T-cell (primary cell): ENCODE measurements around the gene WDFY1. TPM values are rescaled to one million over a fixed set of nuclear protein-coding genes. Genes with fewer than 3 reads are reported as not detected.
"Not testable (repeated sequence)": the region's sequence is repeated elsewhere in the genome, so short reads cannot be mapped to it uniquely, and the experiment has no call there.

Experiments
- ATAC-seq, 4 experiments: fragments of 200-7000 bp in 3 of 4; fragments of 150-1000 bp in 1 of 4; cut with Tn5 transposase; replicated peaks in 1 of 4; 1 replicate in 3 of 4; 2 replicates in 1 of 4; pipeline ENCODE4 v1.10.0; 2021; ENCODE audit warnings: moderate library complexity in 3 of 4, mild to moderate bottlenecking in 2 of 4, moderate number of reproducible peaks in 1 of 4
- CTCF ChIA-PET, 2 donors: fragments of 300-600 bp; sonication (Branson Sonifier 250); formaldehyde crosslinking; loops; one replicate each; lab custom pipeline; 2022; ENCODE audit warnings: antibody characterized with exemption in 2 of 2; lab: Charles Lee
- POLR2A ChIA-PET, 2 donors: fragments of 300-600 bp; sonication (Branson Sonifier 250); formaldehyde crosslinking; loops; one replicate each; lab custom pipeline; 2022; ENCODE audit warnings: antibody characterized with exemption in 2 of 2; lab: Charles Lee
- DNase-seq, 35 experiments: peaks; one replicate each; pipeline versions ENCODE4 v3.0.0 to v3.0.0-alpha.2; 2013 to 2023
- H3K27ac ChIP-seq: one replicate; pipeline ENCODE4 v1.5.1; 2013; ENCODE audit warnings: low read length
- H3K27me3 ChIP-seq, 2 experiments: replicated peaks in 1 of 2; 1 replicate in 1 of 2; 2 replicates in 1 of 2; pipeline versions ENCODE4 v1.6.1 to v1.7.0; 2013; ENCODE audit warnings: low read length in 1 of 2, mixed read lengths in 1 of 2; ENCODE audit not compliant: control insufficient read depth in 2 of 2, insufficient read depth in 2 of 2; ENCODE audit errors: extremely low read depth in 1 of 2
- H3K36me3 ChIP-seq, 2 donors: 1 replicate in 1 of 2; 2 replicates in 1 of 2; pipeline versions ENCODE4 v1.6.1 to v1.7.0; 2013; ENCODE audit warnings: low read length in 1 of 2; ENCODE audit not compliant: control insufficient read depth in 2 of 2, insufficient read depth in 1 of 2; ENCODE audit errors: extremely low read depth in 1 of 2
- H3K4me1 ChIP-seq, 2 experiments: 1 replicate in 1 of 2; 2 replicates in 1 of 2; pipeline versions ENCODE4 v1.6.1 to v1.7.0; 2013; ENCODE audit warnings: low read length in 2 of 2, mixed read lengths in 1 of 2; ENCODE audit not compliant: insufficient read depth in 2 of 2, control insufficient read depth in 1 of 2; ENCODE audit errors: extremely low read depth in 1 of 2
- H3K4me3 ChIP-seq, 2 donors: 1 replicate in 1 of 2; 2 replicates in 1 of 2; pipeline versions ENCODE4 v1.5.1 to v1.7.0; 2013; ENCODE audit warnings: mild to moderate bottlenecking in 2 of 2, low read length in 1 of 2, moderate library complexity in 1 of 2; ENCODE audit not compliant: control insufficient read depth in 1 of 2; ENCODE audit errors: extremely low read depth in 1 of 2
- H3K9me3 ChIP-seq: 2 replicates; pipeline ENCODE4 v1.7.0; 2013
- H3K27ac Mint-ChIP-seq, 2 donors: one replicate each; pipeline ENCODE4 v1.8.0; 2020 to 2021; ENCODE audit warnings: mild to moderate bottlenecking in 2 of 2, mixed read lengths in 2 of 2
- H3K27me3 Mint-ChIP-seq, 2 donors: one replicate each; pipeline ENCODE4 v1.8.0; 2021 to 2022; ENCODE audit warnings: mixed read lengths in 2 of 2
- H3K36me3 Mint-ChIP-seq: one replicate; pipeline ENCODE4 v1.8.0; 2021; ENCODE audit warnings: mixed read lengths
- H3K4me1 Mint-ChIP-seq, 3 donors: one replicate each; pipeline ENCODE4 v1.8.0; 2020 to 2022; ENCODE audit warnings: mixed read lengths in 3 of 3, mild to moderate bottlenecking in 1 of 3
- H3K4me3 Mint-ChIP-seq, 3 donors: one replicate each; pipeline ENCODE4 v1.8.0; 2020 to 2022; ENCODE audit warnings: mild to moderate bottlenecking in 3 of 3, mixed read lengths in 3 of 3, moderate library complexity in 3 of 3
- H3K9me3 Mint-ChIP-seq, 3 donors: one replicate each; pipeline ENCODE4 v1.8.0; 2020 to 2022; ENCODE audit warnings: mixed read lengths in 3 of 3
- WGBS: methylation state at CpG from one replicate; pipeline ENCODE4 v1.1.5; 2013; ENCODE audit warnings: missing lambda C conversion rate; ENCODE audit not compliant: insufficient coverage; 5-methylcytosine and 5-hydroxymethylcytosine counted together
- total RNA-seq, 35 experiments: library from RNA in 6 of 35; stranded (reverse) in 6 of 35; fragments of 120-200 nt in 1 of 35; gene quantifications; one replicate each; pipeline versions ENCODE4 v1.2.1 to v1.2.4 and lab custom pipeline; 2013 to 2026

The WDFY1 gene
- total RNA-seq, 5 donors from 2014 or later (not counting 1 experiment from before 2014, with no cell fraction given): 27.5 to 45.2 (median 36.6) TPM

GRCh38 chr2:223939438-223939837, 5.7 kb downstream of the WDFY1 start:
- peaks cover 72 to 76% (median 73%) of the 10 kb centered on the region in 3 donors for H3K4me1 Mint-ChIP-seq
- H3K36me3 ChIP-seq, H3K27ac ChIP-seq, H3K4me3 Mint-ChIP-seq, H3K27me3 ChIP-seq, POLR2A ChIA-PET, H3K9me3 ChIP-seq, ATAC-seq, CTCF ChIA-PET, DNase-seq, H3K9me3 Mint-ChIP-seq, H3K4me3 ChIP-seq, H3K27me3 Mint-ChIP-seq: not testable (repeated sequence)
- WGBS: 100% methylated on average over 1 of the region's 2 CpGs
- H3K4me1 ChIP-seq: peaks cover 8 to 32% of the 10 kb centered on the region in 2 experiments
- H3K36me3 Mint-ChIP-seq: peaks cover 16% of the 10 kb centered on the region
- peak overlapping the region in 1 of 2 donors; percentile 21 for H3K27ac Mint-ChIP-seq

GRCh38 chr2:223937535-223937934, 7.6 kb downstream of the WDFY1 start:
- no peak overlapping the region for H3K4me3 ChIP-seq
- CTCF ChIA-PET: interaction anchor here in 1 of 2 donors (0.6 kb wide), 1 partner anchor 9 kb away, joined by 5 read pairs; no protein-coding TSS in a partner anchor

GRCh38 chr2:223936862-223937326, 8.2 kb downstream of the WDFY1 start:
- peak overlapping the region in 1 of 2 donors; percentile 19 for H3K27ac Mint-ChIP-seq
- H3K27me3 Mint-ChIP-seq: no peaks in the 10 kb centered on the region
- no peaks in the 10 kb centered on the region for H3K27me3 ChIP-seq
- H3K4me1 Mint-ChIP-seq: peaks cover 62 to 76% (median 74%) of the 10 kb centered on the region in 3 donors
- peaks cover 8 to 13% of the 10 kb centered on the region in 2 experiments for H3K4me1 ChIP-seq
- peaks cover 12% of the 10 kb centered on the region for H3K36me3 Mint-ChIP-seq
- POLR2A ChIA-PET: no interaction called here
- 83% methylated on average over 1 of the region's 5 CpGs for WGBS
- CTCF ChIA-PET: interaction anchor here in 1 of 2 donors (1.4 kb wide), 1 partner anchor 33 kb away, joined by 4 read pairs; no protein-coding TSS in a partner anchor
- no peaks in the 10 kb centered on the region for H3K36me3 ChIP-seq
- H3K4me3 Mint-ChIP-seq: no peak overlapping the region
- ATAC-seq (peak in 1 of 4 experiments; percentile 13), DNase-seq (no peak)
- no peak overlapping the region for H3K4me3 ChIP-seq
- peaks cover 0 to 8% (median 0%) of the 10 kb centered on the region in 3 donors for H3K9me3 Mint-ChIP-seq
- no peaks in the 10 kb centered on the region for H3K9me3 ChIP-seq
- H3K27ac ChIP-seq: no peak overlapping the region

More at GRCh38 chr2:223937535-223937934, 7.6 kb downstream of the WDFY1 start:
- peaks cover 13% of the 10 kb centered on the region for H3K36me3 Mint-ChIP-seq
- no peak overlapping the region for H3K4me3 Mint-ChIP-seq
- no peak overlapping the region for H3K27ac ChIP-seq
- H3K9me3 Mint-ChIP-seq: peaks cover 0 to 8% (median 0%) of the 10 kb centered on the region in 3 donors
- H3K4me1 ChIP-seq: peaks cover 8 to 18% of the 10 kb centered on the region in 2 experiments
- DNase-seq: no peak
- POLR2A ChIA-PET: no interaction called here
- peaks cover 65 to 75% (median 72%) of the 10 kb centered on the region in 3 donors for H3K4me1 Mint-ChIP-seq
- no peak overlapping the region for H3K27ac Mint-ChIP-seq
- no peak for ATAC-seq
- no peaks in the 10 kb centered on the region for H3K27me3 ChIP-seq
- no CpG with 5 or more reads among the region's 1 CpG for WGBS
- H3K27me3 Mint-ChIP-seq: no peaks in the 10 kb centered on the region
- no peaks in the 10 kb centered on the region for H3K36me3 ChIP-seq
- no peaks in the 10 kb centered on the region for H3K9me3 ChIP-seq

- ChIA-PET POLR2A (interaction anchor here in 1 of 2 donors (0.7 kb wide), 1 partner anchor 9 kb away, joined by 3 read pairs; no protein-coding TSS in a partner anchor), CTCF (interaction anchor here in 1 of 2 donors (1.4 kb wide), 1 partner anchor 34 kb away, joined by 4 read pairs; no protein-coding TSS in a partner anchor)
- no peak overlapping the region for H3K27ac ChIP-seq
- H3K4me1 ChIP-seq: peaks cover 6 to 10% of the 10 kb centered on the region in 2 experiments
- DNase-seq: no peak
- no peaks in the 10 kb centered on the region for H3K36me3 ChIP-seq
- Mint-ChIP-seq H3K9me3 (peaks cover 0 to 5% (median 0%) of the 10 kb centered on the region in 3 donors), H3K36me3 (peaks cover 5% of the 10 kb centered on the region), H3K27ac (peak overlapping the region; percentile 0 to 17), H3K4me3 (no peak overlapping the region), H3K27me3 (no peaks in the 10 kb centered on the region), H3K4me1 (peaks cover 64 to 77% (median 75%) of the 10 kb centered on the region in 3 donors)
- H3K9me3 ChIP-seq: no peaks in the 10 kb centered on the region
- no peak overlapping the region for H3K4me3 ChIP-seq
- H3K27me3 ChIP-seq: no peaks in the 10 kb centered on the region
- ATAC-seq: no peak
Measured at GRCh38 chr2:223935459-223936125, 9.5 kb downstream of the WDFY1 start.

GRCh38 chr2:223934870-223935269, 10.3 kb downstream of the WDFY1 start:
- CTCF ChIA-PET: no interaction called here
- Histone ChIP-seq H3K27ac (no peak overlapping the region), H3K4me1 (peaks cover 13 to 15% of the 10 kb centered on the region in 2 experiments), H3K4me3 (no peak overlapping the region), H3K36me3 (no peaks in the 10 kb centered on the region), H3K9me3 (no peaks in the 10 kb centered on the region), H3K27me3 (no peaks in the 10 kb centered on the region)
- DNase-seq (no peak), ATAC-seq (no peak)
- 75% methylated on average over 1 of the region's 6 CpGs for WGBS
- H3K27me3 Mint-ChIP-seq: no peaks in the 10 kb centered on the region
- no peak overlapping the region for H3K27ac Mint-ChIP-seq
- no peak overlapping the region for H3K4me3 Mint-ChIP-seq
- H3K4me1 Mint-ChIP-seq: peaks cover 71 to 83% (median 82%) of the 10 kb centered on the region in 3 donors
- POLR2A ChIA-PET: no interaction called here
- H3K36me3 Mint-ChIP-seq: peaks cover 5% of the 10 kb centered on the region
- peaks cover 0 to 5% (median 0%) of the 10 kb centered on the region in 3 donors for H3K9me3 Mint-ChIP-seq

- Histone ChIP-seq H3K4me1 (peaks cover 18 to 25% of the 10 kb centered on the region in 2 experiments), H3K4me3 (no peak overlapping the region), H3K27me3 (no peaks in the 10 kb centered on the region), H3K36me3 (no peaks in the 10 kb centered on the region), H3K27ac (no peak overlapping the region), H3K9me3 (no peaks in the 10 kb centered on the region)
- no peak for ATAC-seq
- H3K4me3 Mint-ChIP-seq: no peak overlapping the region
- ChIA-PET CTCF (interaction anchor here in 1 of 2 donors (0.7 kb wide), 1 partner anchor 68 kb away, joined by 4 read pairs; no protein-coding TSS in a partner anchor), POLR2A (interaction anchor here in 1 of 2 donors (0.5 kb wide), 1 partner anchor 1267 kb away, joined by 3 read pairs; no protein-coding TSS in a partner anchor)
- H3K27ac Mint-ChIP-seq: no peak overlapping the region
- no peaks in the 10 kb centered on the region for H3K9me3 Mint-ChIP-seq
- DNase-seq: no peak
- WGBS: no CpG with 5 or more reads among the region's 6 CpGs
- H3K4me1 Mint-ChIP-seq: peaks cover 76 to 78% (median 76%) of the 10 kb centered on the region in 3 donors
- no peaks in the 10 kb centered on the region for H3K27me3 Mint-ChIP-seq
- H3K36me3 Mint-ChIP-seq: no peaks in the 10 kb centered on the region
Measured at GRCh38 chr2:223932816-223933800, 12.0 kb downstream of the WDFY1 start.
